ENCODE measurements around the gene NID1.

The NID1 gene

DNA sequence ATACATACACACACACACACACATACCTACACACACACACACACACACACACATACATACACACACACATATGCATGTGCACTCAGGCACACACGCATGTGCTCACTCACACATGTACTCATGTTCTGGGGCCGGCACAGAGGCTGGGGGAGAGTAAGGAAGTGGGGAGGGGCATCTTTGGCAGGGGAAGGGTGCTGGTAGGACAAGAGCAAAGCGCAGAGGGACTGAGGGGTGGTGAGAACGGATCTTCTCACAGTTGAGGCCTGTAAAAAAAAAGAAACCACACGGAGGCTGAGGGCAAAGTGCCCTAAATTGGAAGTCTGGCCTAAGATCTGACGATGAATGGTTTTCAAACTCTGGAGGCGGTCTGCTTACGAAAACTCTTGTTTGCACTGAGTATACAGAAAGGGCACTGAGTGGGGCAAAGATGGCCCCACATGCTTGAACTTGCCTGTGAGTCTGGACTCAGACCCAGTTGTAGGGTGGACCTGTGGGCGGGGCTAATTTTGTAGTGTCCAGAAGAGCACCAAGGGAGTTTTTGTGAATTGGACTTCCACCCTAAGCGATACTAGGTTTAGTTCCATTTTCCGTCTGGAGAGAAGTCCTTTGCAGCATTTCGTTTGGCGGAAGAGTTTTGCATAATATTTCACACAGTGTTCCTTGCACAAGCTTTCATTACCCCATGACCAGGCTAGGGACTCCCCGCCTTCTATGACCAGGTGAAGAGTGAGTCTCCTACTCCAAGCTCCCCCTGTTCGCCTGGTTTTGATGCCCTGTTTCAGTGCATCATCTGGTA is 118.9 kb downstream of the NID1 start:
- TF ChIP-seq SPI1 (IDR thresholded peaks at IDR 0.05; ENCODE audit: borderline replicate concordance, low read depth): peak; percentile 69; the same call in 1 of the 2 replicates
- TF ChIP-seq GABPA (IDR thresholded peaks at IDR 0.05; ENCODE audit: low read depth): no peak
- TF ChIP-seq POLR2AphosphoS5 (IDR thresholded peaks at IDR 0.05; ENCODE audit: low read depth): peak; percentile 72
- Histone ChIP-seq H3K4me3 (replicated peaks; ENCODE audit: insufficient read depth, low read length) (no peak overlapping the region), H3K27ac (replicated peaks) (peak overlapping the region; percentile 97), H3K27me3 (ENCODE audit: insufficient read depth, poor library complexity, severe bottlenecking) (no peaks in the 10 kb centered on the region)
- peak; percentile 93 to 95 for DNase-seq (ENCODE audit: low read depth in 1 of 2, low spot score in 1 of 2)

- no peaks in the 10 kb centered on the region for H3K27me3 ChIP-seq (ENCODE audit: insufficient read depth, poor library complexity, severe bottlenecking)
- no peak overlapping the region for H3K4me3 ChIP-seq (replicated peaks; ENCODE audit: insufficient read depth, low read length)
- DNase-seq (ENCODE audit: low read depth in 1 of 2, low spot score in 1 of 2): no peak
- H3K27ac ChIP-seq (replicated peaks): peak overlapping the region; percentile 97
- TF ChIP-seq CTCF (IDR thresholded peaks at IDR 0.05; ENCODE audit: insufficient read depth, low read length) (no peak), GABPA (IDR thresholded peaks at IDR 0.05; ENCODE audit: low read depth) (no peak), POLR2AphosphoS5 (IDR thresholded peaks at IDR 0.05; ENCODE audit: low read depth) (no peak), REST (IDR thresholded peaks at IDR 0.05; ENCODE audit: insufficient replicate concordance, low read depth) (no peak), SPI1 (IDR thresholded peaks at IDR 0.05; ENCODE audit: borderline replicate concordance, low read depth) (no peak)
These were observed 121.2 kb downstream of the NID1 start for GRCh38 chr1:235943581-235944114.

DNA sequence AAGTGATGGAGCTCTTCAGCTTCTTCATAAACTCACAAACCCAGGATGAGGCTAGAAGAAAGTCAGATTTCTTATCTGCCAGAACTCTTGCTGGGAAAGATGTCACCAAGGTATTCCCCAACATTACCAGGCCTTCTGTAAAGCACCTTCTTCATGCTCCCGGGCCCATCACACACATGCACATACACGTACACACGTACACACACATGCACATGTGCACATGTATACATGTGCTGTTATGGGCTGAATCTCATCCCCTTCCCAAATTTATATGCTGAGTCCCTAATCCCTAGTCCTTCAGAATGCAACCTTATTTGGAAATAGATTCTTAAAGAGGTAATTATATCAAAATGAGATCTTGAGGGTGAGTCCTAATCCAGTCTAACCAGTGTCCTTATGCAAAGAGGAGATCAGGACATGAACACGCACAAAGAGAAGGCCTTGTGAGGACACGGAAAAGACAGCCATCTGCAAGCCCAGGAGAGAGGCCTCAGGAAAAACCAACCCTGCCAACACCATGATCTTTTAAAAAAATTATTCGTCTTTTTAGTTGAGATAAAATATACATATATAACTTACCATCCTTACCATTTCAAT is 121.8 kb downstream of the NID1 start:
- Histone ChIP-seq H3K27ac (replicated peaks) (peak overlapping the region; percentile 97), H3K4me3 (replicated peaks; ENCODE audit: insufficient read depth, low read length) (no peak overlapping the region), H3K27me3 (ENCODE audit: insufficient read depth, poor library complexity, severe bottlenecking) (no peaks in the 10 kb centered on the region)
- no peak for TF ChIP-seq REST (IDR thresholded peaks at IDR 0.05; ENCODE audit: insufficient replicate concordance, low read depth)
- TF ChIP-seq GABPA (IDR thresholded peaks at IDR 0.05; ENCODE audit: low read depth): no peak
- TF ChIP-seq POLR2AphosphoS5 (IDR thresholded peaks at IDR 0.05; ENCODE audit: low read depth): no peak
- no peak for DNase-seq (ENCODE audit: low read depth in 1 of 2, low spot score in 1 of 2)

GRCh38 chr1:235942625-235942934 is 122.3 kb downstream of the NID1 start:
- DNase-seq (ENCODE audit: low read depth in 1 of 2, low spot score in 1 of 2): no peak
- H3K4me3 ChIP-seq (replicated peaks; ENCODE audit: insufficient read depth, low read length): no peak overlapping the region
- no peaks in the 10 kb centered on the region for H3K27me3 ChIP-seq (ENCODE audit: insufficient read depth, poor library complexity, severe bottlenecking)
- H3K27ac ChIP-seq (replicated peaks): peak overlapping the region; percentile 97
- TF ChIP-seq GABPA (IDR thresholded peaks at IDR 0.05; ENCODE audit: low read depth): no peak
- TF ChIP-seq REST (IDR thresholded peaks at IDR 0.05; ENCODE audit: insufficient replicate concordance, low read depth): no peak
- TF ChIP-seq POLR2AphosphoS5 (IDR thresholded peaks at IDR 0.05; ENCODE audit: low read depth): no peak
- TF ChIP-seq CTCF (IDR thresholded peaks at IDR 0.05; ENCODE audit: insufficient read depth, low read length): no peak
- TF ChIP-seq SPI1 (IDR thresholded peaks at IDR 0.05; ENCODE audit: borderline replicate concordance, low read depth): no peak

Measured in HL-60 (cell line).